Stimulated activated CD4-positive, alpha-beta T cell treated with anti-CD3 and anti-CD28 coated beads, Interleukin-12 subunit alpha, Interleukin-12 subunit beta, amount 100 ng/mL, for 48 hours (primary cell): ENCODE data around the gene GBF1.
A peak's percentile ranks its signal among the peaks of the same experiment; 100 is the strongest.

ENCODE experiments used
- DNase-seq, 3 donors: peaks; one replicate each; pipeline ENCODE4 v3.0.0-alpha.2; 2020; ENCODE audit warnings: low read depth in 2 of 3, low spot score in 1 of 3

GBF1 gene

DNA sequence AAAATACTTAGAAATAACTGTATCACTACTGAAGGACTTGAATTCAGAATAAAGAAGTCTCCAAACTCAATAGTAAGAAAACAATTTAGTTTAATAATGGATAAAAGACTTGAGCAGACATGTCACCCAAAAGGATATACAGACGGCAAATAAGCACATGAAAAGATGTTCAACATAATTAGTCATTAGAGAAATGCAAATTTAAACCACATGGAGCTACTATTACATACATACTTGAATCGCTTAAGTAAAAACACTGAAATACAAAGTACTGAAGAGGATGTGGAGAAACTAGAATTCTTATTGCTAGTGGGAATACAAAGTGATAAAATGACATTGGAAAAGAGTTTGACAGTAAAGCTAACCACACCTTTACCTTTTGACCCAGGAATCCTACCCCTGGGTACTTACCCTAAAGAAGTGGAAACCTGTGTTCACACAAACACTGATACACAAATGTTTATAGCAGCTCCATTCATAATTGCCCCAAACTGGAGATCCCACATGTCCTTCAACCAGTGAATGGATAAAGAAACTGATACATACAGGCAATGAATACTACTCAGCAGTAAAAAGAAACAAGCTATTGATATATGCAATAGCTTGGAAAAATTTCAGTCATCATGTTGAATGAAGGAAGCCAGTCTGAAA is 95.8 kb downstream of the GBF1 start:
- peak in 1 of 3 donors; percentile 11 for DNase-seq

DNA sequence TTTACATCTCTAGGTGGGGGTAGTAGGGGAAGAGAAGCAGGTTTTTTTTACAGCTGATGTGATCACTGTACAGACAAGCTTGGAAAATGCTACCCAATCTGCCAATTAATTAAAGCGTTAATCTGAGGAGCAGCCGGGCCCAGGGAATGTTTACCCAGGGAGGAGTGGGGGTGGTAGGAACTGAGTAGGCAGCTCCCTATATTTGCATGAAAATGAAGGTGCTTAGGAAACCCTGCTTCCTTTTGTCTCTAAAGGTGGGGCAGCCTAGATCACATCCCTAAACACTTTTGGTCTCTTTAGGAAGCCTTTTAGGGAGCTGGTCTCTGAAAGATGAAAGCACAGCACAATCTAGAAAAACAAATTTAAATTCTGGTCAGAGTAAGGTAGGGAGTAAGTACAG is 97.1 kb downstream of the GBF1 start:
- no peak for DNase-seq

DNA sequence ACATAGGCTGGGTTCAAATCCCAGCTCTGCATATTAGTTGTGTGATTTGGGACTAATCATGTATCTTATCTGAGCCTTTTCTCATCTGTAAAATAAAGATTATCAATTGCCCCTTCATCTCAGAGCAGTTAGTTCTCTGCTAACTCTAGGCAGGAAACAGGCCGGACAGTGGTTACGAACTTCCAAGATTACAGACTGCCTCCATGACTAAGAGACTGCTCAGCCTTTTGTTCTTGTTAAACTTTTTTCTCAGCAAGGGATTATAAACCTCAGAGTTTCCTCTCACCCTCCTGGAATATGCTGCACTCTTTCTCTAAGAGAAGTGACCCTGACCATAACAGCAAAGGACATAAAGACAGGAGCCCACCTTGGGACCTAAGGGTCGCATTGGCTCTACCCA is 97.6 kb downstream of the GBF1 start:
- DNase-seq, result no peak

DNA sequence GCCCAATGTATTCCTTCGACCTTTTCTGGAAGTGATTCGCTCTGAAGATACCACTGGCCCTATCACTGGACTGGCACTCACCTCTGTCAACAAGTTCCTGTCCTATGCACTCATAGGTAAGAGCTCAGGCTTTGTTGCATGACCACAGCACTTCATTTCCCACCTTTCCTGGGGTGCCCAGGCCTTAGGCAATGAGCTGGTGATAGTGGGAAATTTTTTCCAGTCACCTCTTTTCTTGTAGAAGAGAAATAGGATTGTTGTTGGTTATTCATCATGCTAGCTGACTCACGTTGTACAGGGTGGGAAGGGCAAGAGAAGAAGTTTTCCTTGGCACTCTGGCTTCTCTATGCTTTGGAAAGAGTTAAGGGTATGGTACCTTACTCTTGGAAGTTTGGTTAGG is 98.7 kb downstream of the GBF1 start:
- DNase-seq, result no peak

DNA sequence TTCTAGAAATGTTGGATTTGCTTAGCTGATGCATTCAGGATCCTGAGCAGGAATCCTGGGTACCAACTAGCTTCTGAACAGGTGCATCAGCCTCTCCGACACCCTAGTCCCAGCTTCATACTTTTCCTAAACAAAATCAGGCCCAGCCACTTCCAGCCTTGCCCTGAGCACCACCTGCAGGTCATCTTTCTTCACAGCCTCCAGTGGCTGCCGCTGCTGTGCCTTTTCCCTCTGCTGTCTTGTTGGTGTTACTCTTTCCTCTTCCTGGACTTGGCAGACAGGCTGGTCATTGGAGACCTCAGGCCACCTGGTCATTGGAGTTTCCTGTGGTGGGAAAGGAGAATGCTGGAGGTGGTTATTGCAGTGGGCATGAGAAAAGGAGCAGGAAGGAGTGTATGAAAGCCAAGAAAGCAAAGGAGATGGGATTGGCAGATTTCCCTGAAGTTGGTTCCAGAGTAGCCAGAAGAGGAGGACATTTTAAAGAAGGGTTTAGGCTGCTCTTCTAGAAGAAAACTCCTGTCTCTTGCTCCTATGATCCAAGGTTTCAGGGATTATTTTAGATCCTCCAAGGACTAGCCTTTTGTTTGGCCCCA is 102.0 kb downstream of the GBF1 start:
- DNase-seq, result peak in 2 of 3 donors; percentile 7 to 15

DNA sequence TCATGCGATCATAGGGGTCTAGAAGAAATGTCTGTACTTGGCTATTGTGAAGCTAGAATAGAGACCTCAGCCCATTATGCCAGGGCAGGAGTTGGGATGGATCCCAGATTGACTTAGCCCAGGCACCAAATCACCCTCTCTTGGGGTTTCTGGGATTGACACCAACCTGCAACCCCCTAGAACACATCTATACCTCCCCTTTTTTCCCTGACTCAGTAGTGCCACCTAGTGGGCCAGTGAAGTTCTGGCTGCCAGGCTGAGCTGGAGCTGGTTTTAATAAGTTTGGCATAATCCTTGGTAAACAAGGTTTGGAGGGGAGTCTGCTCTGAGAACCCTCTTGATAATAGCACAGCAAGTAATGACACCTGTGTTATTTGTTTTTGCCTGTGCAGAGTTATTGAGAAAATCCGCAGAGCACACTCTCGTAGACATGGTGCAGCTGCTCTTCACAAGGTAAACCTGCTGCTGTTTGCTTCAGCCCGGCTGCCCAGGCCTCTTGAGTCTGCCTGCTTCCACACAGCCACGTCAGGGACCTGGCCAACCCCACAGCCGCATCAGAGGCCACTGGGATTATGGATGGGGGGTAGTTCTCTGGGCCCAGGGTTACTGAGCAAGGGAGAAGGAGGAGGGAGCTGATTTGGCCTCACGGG is 106.9 kb downstream of the GBF1 start:
- peak; percentile 54 to 80 (median 62) for DNase-seq

DNA sequence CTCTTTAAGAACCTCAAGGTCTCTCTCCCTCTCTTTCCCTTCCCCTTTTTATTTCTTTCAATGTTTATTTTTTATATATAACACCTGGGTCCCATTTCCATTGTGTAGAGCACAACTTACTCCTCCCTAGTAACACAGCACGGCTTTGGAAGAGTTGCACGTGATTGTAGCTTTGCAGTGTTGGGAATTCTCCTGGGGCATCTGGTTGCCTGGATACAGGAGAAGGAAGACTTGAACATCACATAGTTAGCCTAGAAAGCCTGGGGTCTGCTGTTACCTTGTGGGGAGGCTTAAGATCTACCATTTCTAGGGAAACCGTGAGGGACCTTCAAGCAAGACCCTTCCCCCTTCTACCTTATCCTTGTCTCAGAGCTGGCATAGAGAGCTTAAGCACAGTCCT is 109.1 kb downstream of the GBF1 start:
- no peak for DNase-seq

DNA sequence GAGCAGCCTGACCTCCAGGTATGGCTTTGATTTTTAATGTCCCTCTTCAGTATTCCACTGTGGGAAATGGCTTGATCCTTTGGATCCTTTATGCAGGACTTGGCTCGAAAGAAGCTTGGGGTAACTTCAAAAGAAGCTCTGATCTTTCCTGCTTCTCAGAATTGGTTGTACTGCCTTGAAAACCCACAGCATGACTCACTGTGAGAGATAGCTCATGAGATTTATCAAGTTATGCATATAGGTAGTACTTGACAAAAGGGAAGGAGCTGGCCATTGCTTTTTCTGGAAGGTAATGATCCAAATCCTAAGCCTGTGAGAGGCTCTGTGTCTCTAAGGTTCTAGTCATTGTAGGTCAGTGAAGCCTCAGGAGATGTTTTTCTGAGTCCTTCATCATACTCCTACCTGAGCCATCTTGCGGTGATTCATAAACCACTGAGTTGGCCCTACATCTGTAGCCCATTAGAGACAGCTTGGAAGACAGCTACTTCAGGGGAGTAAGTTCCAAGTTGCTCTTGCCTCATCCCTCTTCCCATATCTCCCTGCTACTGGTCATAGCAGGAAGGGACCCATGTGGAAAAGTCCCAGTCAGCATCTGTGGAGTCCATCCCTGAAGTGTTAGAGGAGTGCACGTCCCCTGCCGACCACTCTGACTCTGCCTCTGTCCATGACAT is 113.5 kb downstream of the GBF1 start:
- peak in 1 of 3 donors; percentile 10 for DNase-seq

DNA sequence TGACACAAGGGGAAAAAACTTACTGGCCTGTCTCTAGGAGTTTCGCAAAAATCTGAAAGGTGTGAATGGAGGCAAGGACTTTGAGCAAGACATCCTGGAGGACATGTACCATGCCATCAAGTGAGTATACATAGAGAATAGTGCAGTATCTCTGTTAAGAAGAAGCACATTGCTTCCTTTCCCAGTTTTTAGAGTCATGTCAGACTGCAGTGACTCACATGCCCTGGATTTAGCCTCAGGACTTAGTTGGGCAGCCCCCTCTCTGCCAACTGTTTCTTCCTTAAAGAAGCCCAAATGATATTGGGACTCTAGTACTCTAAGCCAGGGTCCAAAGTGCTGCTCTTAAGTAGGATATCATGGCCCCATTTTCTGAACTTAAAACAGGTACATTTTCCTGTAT is 122.1 kb downstream of the GBF1 start:
- no peak for DNase-seq

DNA sequence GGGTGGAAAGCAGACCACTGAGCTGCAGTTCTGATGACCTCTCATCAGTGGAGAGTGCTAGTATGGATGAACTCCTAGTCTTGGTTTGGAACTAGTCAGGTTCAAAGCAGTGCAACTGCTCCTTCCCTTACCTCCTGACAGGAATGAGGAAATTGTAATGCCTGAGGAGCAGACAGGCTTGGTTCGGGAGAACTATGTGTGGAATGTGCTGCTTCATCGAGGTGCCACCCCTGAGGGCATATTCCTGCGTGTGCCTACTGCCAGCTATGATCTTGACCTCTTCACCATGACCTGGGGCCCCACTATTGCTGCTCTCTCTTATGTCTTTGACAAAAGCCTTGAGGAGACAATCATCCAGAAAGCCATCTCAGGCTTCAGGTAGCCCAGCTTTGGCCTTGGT is 122.7 kb downstream of the GBF1 start:
- DNase-seq, result no peak

DNA sequence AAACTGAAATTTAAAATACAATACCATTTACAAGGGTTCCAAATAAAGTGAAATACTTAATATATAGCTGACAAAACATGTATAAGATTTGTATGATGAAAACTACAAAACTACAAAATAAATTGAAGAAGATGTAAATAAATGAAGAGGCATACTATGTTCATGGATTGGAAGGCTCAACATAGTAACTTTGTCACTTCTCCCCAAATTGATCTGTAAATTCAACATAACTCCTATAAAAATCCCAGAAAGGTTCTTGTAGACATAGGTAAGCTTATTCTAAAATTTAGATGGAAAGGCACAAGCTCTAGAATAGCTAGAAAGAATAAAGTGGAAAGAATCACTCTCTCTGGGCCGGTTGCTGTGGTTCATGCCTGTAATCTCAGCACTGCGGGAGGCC is 126.0 kb downstream of the GBF1 start:
- no peak for DNase-seq

DNA sequence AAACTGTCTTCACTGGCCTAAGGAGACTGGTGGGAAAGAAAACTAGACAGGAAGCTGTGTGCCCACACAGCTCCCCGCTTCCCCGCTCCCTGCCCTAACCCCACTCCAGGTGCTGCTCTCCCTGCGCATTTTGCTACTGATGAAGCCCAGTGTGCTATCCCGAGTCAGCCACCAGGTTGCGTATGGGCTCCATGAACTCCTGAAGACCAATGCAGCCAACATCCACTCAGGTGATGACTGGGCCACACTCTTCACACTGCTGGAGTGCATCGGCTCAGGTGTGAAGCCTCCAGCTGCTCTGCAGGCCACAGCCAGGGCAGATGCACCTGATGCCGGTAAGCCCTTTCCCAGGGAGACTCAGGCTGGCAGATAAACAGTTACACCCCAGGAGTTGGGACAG is 129.9 kb downstream of the GBF1 start:
- no peak for DNase-seq

DNA sequence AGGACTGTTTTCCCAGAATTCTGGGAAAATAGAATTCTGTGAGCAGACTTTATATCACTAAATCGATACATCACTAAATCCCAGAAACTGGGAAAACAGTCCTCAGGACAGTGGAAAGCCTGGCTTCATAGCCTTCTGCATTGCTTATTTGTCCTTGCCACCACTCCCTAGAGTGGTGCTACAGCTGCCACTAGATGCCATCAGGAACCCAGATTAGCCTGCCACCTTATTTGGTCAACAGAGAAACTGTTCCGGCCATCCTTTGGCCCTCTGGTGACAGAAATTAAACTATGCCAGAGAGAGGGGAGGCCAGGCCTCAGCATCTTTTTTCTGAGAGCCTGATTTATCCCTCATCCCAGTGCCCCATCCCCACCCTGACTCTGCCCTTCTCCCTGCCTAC is 130.5 kb downstream of the GBF1 start:
- no peak for DNase-seq

DNA sequence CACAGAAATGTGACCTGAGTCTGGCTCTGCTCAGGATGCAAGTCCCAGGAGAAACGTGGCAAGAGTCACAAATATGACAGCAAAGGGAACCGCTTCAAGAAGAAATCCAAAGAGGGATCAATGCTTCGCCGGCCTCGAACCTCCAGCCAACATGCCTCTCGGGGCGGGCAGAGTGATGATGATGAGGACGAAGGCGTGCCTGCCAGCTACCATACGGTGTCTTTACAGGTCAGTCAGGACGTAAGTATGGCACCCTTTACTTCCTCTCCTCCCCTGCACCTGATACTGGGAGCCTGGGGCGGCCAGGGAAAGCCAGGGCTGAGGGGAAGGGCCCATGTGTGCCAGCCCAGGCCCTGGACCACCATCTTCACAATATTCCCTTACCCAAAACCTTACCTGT is 131.6 kb downstream of the GBF1 start:
- DNase-seq, result no peak

DNA sequence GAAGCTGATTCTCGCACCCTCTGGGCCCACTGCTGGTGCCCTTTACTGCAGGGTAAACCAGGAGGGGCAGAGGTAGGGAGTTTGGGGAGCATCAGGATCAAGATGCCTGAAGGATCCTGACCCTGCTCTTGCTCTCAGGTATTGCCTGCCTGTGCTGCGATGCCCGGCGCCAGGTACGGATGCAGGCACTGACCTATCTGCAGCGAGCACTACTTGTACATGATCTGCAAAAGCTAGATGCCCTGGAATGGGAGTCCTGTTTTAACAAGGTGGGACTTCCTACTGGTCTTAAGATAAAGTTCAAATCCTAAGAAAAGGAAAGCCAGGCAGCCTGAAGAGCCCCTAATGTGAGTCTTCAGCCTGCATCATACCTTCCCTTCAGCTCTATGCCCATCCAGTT is 134.1 kb downstream of the GBF1 start:
- no peak for DNase-seq

DNA sequence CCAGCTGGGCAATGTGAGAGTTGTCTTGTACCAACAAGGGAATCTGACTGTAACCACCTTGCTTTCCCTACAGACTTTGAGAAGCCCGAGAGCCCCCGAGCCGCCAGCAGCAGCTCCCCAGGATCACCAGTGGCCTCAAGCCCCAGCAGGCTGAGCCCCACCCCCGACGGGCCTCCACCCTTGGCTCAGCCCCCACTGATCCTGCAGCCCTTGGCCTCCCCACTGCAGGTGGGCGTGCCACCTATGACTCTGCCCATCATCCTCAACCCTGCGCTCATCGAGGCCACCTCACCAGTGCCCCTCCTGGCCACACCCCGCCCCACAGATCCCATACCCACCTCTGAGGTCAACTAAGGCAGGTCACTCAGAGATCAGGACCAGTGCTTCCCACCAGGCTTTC is 136.7 kb downstream of the GBF1 start:
- no peak for DNase-seq

DNA sequence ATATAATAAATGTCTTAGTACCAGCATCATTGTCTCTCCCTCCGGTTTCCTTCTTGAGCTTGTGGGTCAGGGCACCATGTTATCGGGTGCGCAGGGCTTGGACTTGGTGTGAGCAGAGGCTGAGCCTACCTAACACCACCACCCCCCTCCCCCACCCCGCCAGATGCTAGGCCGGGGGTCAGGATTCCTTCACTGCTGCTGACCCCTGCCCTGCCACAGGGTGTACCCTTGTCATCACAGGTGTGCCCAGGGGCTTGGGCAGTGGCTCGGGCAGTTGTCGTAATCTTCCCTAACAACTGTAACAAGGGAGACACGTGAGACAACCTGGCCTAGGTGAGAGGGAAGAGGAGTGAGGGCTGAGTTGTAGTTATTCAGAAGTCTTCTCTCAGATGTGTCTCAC is 137.5 kb downstream of the GBF1 start:
- DNase-seq, result no peak

DNA sequence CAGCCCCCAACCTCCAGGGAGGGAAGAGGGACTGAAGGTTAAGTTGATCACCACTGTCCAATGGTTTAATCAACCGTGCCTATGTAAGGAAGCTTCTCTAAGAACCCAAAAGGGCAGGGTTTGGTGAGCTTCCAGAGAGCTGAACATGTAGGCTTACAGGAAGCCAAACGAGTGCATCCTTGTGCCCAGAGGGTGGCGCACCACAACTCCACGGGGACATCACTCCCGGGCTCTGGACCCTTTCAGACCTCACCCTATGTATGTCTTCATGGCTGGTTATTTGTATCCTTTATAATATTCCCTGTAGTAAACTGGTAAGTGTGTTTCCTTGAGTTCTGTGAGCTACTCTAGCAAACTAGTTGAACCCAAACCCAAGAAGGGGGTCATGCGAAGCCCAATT is 138.7 kb downstream of the GBF1 start:
- no peak for DNase-seq

DNA sequence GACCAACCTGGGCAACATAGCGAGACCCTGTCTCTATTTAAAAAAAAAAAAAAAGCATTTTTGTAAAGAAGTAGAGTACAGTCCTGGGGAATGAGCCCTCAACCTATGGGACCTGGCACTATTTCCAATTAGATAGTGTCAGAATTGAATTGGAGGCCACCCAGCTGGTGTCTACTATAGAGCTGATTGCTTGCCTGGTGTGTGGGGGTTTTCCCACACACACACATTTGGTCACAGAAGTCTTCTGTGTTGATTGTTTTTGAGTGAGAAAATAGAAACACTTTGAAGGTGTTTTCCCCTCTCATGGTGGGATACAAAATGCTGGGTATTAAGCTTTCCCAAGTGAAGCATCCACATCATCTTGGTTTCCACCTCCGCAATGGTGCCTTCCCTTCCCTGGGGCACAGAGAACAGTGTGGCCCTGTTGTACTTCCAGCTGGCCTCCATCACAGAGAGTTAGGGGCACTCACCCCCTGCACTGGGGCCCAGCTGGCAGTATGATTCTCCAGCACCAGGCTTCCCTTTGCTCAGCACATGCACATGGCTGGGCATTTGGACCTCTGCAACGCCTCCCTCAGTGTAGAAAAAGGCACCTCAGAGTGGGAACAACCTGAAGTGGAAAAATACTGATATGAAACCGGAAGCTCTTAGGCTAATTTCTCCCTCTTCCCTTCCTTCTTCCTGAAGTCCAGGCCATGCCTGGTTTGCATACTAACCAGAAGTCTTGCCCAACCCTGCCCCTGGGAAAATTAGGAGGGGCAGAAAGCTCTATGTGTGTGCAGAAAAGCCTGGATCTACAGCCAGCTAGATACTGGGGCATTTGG is 139.5 kb downstream of the GBF1 start:
- DNase-seq, result no peak

DNA sequence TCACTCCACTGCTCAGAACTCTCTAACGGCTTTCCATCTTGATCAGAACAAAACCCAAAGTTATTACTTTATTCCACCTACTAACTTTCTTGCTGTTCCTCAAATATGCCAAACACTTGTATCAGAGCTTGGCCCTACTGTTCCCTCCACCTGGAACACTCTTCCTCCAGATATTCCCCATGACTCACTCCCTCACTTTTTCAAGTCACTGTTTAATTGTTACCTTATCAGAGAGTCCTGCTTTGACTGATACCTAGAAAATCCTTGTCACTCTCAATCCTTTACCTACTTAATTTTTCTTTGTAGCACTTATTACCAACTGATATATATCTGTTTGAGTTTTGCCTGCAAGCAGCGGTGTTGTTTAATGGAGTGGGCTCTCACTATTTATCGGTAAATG is 144.6 kb downstream of the GBF1 start:
- DNase-seq, result no peak

DNA sequence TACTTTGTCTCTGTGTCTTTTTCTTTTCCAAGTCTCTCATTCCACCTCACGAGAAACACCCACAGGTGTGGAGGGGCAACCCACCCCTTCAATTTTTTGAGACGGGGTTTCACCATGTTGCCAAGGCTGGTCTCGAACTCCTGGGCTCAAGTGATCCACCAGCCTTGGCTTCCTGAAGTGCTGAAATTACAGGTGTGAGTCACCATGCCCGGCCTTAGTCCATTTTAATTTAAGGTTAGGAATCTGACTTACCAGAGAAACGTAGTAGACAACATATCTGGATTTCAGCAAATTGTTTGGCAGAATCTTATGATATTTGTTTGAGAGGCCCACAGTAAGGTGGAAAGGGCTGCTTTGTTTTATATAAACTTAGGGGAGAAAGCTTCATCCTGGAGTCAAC is 147.0 kb downstream of the GBF1 start:
- DNase-seq, result no peak
